Upper lobe of right lung (tissue), 1 donor: ENCODE results near the gene ELL. TPM values are rescaled to one million over a fixed set of nuclear protein-coding genes. Genes with fewer than 3 reads are reported as not detected.
A peak's percentile ranks its signal among the peaks of the same experiment; 100 is the strongest.
"Not testable (repeated sequence)": the region's sequence is repeated elsewhere in the genome, so short reads cannot be mapped to it uniquely, and the experiment has no call there.

Experiments
- ATAC-seq: fragments of 200-7000 bp; cut with Tn5 transposase; one replicate; pipeline ENCODE4 v1.9.1; 2020; ENCODE audit warnings: mild to moderate bottlenecking, moderate library complexity
- DNase-seq: peaks from one replicate; pipeline ENCODE4 v3.0.0-alpha.2; 2020
- H3K27ac ChIP-seq: fragments of 200-600 bp; one replicate; pipeline ENCODE4 v1.8.0; 2022
- H3K27me3 ChIP-seq: fragments of 200-600 bp; one replicate; pipeline ENCODE4 v1.8.0; 2022; ENCODE audit warnings: mild to moderate bottlenecking
- H3K36me3 ChIP-seq: fragments of 200-600 bp; one replicate; pipeline ENCODE4 v1.8.0; 2022
- H3K4me1 ChIP-seq: fragments of 200-600 bp; one replicate; pipeline ENCODE4 v1.8.0; 2022
- H3K4me3 ChIP-seq: fragments of 200-600 bp; one replicate; pipeline ENCODE4 v1.8.0; 2022; ENCODE audit warnings: mild to moderate bottlenecking
- H3K9me3 ChIP-seq: fragments of 200-600 bp; one replicate; pipeline ENCODE4 v1.8.0; 2022
- intact Hi-C: fragments of 100-400 bp; cut with DNase I; formaldehyde crosslinking; loops from one replicate; pipeline ENCODE4 v1.11.0; 2022
- total RNA-seq: library from RNA; stranded (reverse); fragmentation: NEBNext Ultra II Directional; extraction: Animal tissue kit (Norgen Biotek cat#: 25700); gene quantifications from one replicate; pipeline ENCODE4 v1.2.1, GENCODE V29; 2021
- TF ChIP-seq, protein P1 (sequence below): fragments of 200-600 bp; IDR thresholded peaks from one replicate; pipeline ENCODE4 v1.8.0; 2022; ENCODE audit warnings: antibody characterized with exemption
- donor health status: DM: no; HTN: yes; CAD: no; lungs with severe emphysema.

The ELL gene
- total RNA-seq, 1 donor from 2014 or later = 17.7 TPM

DNA sequence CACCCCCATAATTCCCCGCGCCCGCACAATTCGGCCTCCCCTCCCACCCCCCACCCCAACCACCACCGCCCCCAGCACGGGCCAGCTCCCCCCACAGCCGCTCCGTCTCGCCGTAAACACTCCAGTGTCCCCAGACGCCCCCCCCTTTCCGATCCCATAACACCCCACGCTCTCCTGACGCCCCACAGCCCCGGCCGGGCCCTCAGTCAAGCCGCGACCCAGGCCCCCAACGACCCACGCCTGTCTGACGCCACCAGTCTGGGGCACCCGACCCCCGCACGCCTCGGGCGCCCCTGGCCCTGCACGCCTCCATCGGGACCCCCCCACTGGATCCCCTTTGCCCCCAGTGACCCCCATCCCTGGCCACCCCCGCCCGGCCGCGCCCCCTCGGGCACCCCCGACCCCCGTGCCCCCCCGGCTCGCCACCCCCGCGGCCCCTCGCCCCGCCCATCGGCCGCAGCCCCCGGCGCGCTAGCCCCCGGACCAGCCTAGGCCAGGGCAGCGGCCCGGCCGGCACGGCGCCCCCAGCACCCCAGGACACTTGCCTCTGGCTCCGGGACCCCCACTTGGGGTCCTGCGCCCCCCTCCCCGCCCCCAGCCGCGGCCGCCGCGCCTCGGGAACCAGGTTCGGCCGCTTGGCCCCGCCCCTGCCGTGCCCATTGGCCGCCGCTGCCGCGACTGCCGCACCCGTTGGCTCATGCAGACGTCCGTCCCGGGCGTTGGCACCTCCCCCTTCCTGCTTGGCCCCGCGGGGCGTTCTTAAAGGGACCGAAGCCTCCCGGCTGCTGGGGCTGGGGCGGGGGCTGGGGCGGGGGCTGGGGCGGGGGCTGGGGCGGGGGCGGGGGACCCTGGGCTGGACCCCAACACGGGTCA lies 21.3 kb upstream of the ELL start, which contains the start of gene FKBP8:
FKBP8 (minus strand) TSS at position 633 of the 873 bp plus-strand sequence. CDS start 1,603 bp downstream, outside the sequence.
- Histone ChIP-seq H3K9me3 (no peaks in the 10 kb centered on the region), H3K4me1 (peaks cover 15% of the 10 kb centered on the region), H3K27me3 (no peaks in the 10 kb centered on the region), H3K27ac (peak within 1 kb of the TSS; percentile 71), H3K4me3 (peak within 1 kb of the TSS; percentile 54), H3K36me3 (peaks cover 31% of the 10 kb centered on the region)
- intact Hi-C loops = no loop called here
- TF ChIP-seq, protein P1, sequence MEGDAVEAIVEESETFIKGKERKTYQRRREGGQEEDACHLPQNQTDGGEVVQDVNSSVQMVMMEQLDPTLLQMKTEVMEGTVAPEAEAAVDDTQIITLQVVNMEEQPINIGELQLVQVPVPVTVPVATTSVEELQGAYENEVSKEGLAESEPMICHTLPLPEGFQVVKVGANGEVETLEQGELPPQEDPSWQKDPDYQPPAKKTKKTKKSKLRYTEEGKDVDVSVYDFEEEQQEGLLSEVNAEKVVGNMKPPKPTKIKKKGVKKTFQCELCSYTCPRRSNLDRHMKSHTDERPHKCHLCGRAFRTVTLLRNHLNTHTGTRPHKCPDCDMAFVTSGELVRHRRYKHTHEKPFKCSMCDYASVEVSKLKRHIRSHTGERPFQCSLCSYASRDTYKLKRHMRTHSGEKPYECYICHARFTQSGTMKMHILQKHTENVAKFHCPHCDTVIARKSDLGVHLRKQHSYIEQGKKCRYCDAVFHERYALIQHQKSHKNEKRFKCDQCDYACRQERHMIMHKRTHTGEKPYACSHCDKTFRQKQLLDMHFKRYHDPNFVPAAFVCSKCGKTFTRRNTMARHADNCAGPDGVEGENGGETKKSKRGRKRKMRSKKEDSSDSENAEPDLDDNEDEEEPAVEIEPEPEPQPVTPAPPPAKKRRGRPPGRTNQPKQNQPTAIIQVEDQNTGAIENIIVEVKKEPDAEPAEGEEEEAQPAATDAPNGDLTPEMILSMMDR = no peak
- DNase-seq (peak; percentile 97), ATAC-seq (peak; percentile 98)

DNA sequence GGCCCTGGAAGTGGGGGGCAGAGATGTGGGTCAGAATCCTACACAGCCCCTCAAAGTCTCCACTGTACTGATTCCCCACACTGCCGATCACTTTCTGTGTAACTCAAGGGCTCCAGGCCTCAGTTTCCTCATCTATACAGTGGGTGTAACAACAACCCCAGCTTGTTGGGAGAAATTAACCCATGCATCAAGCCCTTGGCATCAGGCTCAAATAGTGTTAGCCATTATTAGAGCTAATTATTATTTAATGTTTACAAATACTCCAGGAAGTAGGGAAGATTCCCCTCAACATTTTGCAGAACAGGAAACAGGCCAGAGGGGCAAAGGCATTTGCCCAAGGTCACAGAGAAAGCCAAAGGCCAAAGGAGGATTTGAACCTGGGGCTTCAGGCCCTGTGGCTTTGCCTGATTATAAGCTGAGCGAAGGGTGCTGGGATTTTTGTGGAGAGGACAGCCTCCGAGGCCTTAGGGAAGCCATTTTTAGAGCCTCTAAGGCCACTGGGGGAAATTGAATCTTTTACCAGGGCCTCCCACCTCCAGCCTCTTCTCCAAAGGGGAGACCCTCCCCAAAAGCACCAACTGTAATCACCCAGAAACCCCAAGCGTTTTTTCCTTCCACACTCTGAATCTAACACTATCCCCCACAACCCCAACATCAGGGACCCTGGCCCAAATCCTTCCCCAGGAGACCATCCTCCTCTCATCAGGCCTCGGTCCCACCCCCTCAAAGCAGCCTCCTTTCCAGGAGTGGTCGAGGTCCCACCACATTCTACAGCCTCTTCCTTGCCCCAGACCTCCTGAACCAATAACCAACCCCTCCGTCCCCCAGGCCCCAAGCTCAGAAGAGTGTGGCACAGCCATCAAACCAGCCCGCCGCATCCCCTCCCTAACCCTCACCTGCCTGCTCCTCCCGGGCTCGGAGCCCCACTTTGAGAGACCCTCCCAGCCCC lies 20.4 kb upstream of the ELL start:
- intact Hi-C loops = no loop called here
- Histone ChIP-seq H3K4me1 (peaks cover 15% of the 10 kb centered on the region), H3K9me3 (no peaks in the 10 kb centered on the region), H3K27me3 (no peaks in the 10 kb centered on the region), H3K36me3 (peaks cover 40% of the 10 kb centered on the region), H3K4me3 (peak overlapping the region; percentile 54), H3K27ac (peak overlapping the region; percentile 71)
- DNase-seq = no peak
- peak; percentile 1 for ATAC-seq
- TF ChIP-seq, protein P1 = no peak

DNA sequence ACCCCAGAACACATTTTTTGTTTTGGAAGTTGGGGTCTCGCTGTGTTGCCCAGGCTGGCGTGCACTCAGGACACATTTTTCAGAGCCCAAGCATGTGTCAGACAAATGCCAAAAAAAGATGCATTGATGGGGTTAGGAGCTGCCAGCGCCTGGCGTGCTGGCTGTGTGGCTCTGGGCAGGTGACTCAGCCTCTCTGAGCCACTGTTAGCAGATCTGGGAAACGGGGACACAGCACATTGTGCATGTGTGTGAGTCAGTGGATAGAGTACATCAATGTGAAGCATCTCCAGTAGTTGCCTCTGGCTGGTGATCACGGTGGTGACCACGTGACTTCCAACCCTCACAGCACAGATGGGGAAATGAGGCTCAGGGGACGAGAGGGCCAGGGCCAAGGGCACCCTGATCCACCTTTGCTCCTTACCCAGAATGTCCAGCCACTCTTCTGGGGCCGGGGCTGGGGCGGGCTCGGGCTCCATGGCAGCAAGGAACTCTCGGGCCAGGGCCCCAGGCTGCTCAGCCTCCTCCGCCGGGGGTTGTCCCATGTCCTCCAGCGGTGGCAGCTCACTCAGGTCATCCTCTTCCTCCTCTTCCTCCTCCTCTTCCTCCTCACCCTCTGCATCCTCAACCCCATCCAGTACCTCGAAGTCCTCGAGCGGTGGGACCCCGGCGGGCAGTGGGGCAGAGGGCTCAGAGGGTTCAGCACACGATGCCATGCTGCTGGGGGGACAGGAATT lies 19.6 kb upstream of the ELL start:
- H3K4me1 ChIP-seq = peaks cover 15% of the 10 kb centered on the region
- H3K27me3 ChIP-seq = no peaks in the 10 kb centered on the region
- intact Hi-C loops = no loop called here
- no peaks in the 10 kb centered on the region for H3K9me3 ChIP-seq
- no peak overlapping the region for H3K4me3 ChIP-seq
- peaks cover 49% of the 10 kb centered on the region for H3K36me3 ChIP-seq
- H3K27ac ChIP-seq = no peak overlapping the region
- ATAC-seq = no peak
- TF ChIP-seq, protein P1 = no peak
- DNase-seq = no peak

DNA sequence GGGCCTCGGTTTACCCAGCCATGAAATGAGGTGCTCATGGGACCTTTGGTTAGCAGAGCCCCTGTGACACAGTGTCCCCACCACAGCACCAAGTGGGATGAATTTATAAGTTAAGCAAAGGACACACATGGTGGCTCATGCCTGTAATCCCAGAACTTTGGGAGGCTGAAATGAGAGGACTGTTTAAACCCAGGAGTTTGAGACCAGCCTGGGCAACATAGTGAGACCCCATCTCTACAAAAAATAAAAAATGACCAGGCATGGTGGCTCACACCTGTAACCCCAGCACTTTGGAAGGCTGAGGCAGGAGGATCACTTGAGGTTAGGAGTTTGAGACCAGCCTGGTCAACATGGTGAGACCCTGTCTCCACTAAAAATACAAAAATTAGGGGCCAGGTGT lies 18.3 kb upstream of the ELL start:
- DNase-seq, H3K9me3 ChIP-seq, H3K27me3 ChIP-seq, intact Hi-C loops, H3K27ac ChIP-seq, ATAC-seq, H3K4me3 ChIP-seq: not testable (repeated sequence)
- Histone ChIP-seq H3K4me1 (peaks cover 15% of the 10 kb centered on the region), H3K36me3 (peaks cover 59% of the 10 kb centered on the region)

DNA sequence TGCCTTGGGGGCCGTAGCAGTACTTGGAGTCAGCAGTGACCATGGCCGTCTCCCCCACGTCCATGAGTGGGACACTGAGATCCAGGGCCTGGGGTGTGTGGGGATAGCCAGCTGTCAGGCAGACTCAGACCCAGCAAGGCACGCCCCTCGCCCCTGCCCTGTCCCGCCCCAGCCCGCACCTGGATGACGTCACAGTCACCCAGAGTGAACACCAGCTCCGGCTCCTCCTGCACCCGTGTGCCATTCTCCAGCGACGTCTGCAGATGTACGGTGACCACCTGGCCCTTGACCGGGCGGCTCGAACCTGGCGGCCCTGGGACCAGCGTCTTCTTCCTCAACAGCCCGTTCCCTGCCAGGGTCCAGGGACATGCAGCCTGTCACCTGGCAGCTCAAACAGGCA lies 17.5 kb upstream of the ELL start:
- TF ChIP-seq, protein P1 = no peak
- intact Hi-C loops = no loop called here
- Histone ChIP-seq H3K36me3 (peaks cover 67% of the 10 kb centered on the region), H3K27me3 (no peaks in the 10 kb centered on the region), H3K4me1 (peaks cover 15% of the 10 kb centered on the region), H3K9me3 (no peaks in the 10 kb centered on the region), H3K4me3 (no peak overlapping the region), H3K27ac (no peak overlapping the region)
- DNase-seq (no peak), ATAC-seq (no peak)
